ENCODE data around the gene MOCOS. TPM values are rescaled to one million over a fixed set of nuclear protein-coding genes. Genes with fewer than 3 reads are reported as not detected.

The MOCOS gene, protein sequence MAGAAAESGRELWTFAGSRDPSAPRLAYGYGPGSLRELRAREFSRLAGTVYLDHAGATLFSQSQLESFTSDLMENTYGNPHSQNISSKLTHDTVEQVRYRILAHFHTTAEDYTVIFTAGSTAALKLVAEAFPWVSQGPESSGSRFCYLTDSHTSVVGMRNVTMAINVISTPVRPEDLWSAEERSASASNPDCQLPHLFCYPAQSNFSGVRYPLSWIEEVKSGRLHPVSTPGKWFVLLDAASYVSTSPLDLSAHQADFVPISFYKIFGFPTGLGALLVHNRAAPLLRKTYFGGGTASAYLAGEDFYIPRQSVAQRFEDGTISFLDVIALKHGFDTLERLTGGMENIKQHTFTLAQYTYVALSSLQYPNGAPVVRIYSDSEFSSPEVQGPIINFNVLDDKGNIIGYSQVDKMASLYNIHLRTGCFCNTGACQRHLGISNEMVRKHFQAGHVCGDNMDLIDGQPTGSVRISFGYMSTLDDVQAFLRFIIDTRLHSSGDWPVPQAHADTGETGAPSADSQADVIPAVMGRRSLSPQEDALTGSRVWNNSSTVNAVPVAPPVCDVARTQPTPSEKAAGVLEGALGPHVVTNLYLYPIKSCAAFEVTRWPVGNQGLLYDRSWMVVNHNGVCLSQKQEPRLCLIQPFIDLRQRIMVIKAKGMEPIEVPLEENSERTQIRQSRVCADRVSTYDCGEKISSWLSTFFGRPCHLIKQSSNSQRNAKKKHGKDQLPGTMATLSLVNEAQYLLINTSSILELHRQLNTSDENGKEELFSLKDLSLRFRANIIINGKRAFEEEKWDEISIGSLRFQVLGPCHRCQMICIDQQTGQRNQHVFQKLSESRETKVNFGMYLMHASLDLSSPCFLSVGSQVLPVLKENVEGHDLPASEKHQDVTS
- total RNA-seq (2022) (4.1 and 5.5 TPM in 2 replicates), Bru-seq, nascent RNA (percentile 55 among the genes with signal in this experiment), BruChase-seq, experiment 1, labeled RNA remaining after a 2-hour chase (percentile 58 among the genes with signal in this experiment), BruChase-seq, experiment 2, labeled RNA remaining after a 6-hour chase (percentile 57 among the genes with signal in this experiment)
- long read RNA-seq, full-length matches to known transcripts: 6 of 10 reads
- long read RNA-seq, partial matches to known transcripts: 0 of 10 reads
- long read RNA-seq, other reads (novel, unspliced or antisense): 4 of 10 reads

DNA sequence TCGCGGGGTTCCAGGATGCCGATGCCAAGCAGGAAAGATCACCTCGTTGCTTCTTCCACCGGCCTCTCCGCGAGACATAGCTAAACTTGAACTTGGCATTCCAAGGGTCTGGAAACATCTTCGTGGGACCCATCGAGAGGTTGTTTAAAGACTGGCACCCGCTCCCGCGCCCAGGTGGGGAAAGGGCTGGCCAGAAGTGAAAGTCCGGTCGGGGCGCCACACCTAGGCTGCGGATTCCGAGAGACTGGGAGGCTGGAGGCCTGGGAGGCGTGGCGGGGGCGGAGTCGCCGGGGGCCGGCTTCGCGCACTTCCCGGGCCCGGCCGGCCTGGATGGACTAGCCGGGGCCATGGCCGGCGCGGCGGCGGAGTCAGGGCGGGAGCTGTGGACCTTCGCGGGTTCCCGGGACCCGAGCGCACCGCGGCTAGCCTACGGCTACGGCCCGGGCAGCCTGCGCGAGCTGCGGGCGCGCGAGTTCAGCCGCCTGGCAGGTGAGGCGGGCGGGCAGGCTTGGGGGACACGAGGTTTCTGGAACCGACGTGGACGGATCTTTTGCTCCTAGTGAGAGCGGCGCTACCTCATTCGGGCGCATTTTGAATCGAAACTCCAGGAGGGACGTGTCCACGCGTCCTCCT, at the start of gene MOCOS:
TSS of gene MOCOS (plus strand) at position 305 of the 633 bp plus-strand sequence. CDS start at position 348, 43 bp downstream.
- H3K4me1 Mint-ChIP-seq (ENCODE audit: low read depth, unreplicated experiment): peaks cover 10% of the 10 kb centered on the region

DNA sequence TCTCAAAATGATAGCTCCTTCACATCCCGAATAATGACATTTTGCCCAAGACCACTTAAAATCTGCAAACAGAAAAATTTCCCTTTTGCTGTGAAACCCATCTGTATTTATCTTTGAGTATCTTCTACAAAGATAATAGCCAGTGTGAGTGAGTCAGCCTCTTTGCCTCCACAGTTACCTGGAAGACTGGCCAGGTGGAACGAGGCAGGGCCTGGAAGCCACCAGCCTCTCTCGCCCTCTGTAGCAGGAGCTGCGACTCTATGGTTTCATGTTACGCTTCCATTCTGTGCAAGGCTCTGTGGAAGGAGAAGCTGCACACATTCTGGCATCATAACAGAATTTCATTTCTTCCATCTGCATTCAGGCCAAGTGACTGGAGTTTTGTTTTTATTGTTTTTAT, 48.1 kb upstream of the MOCOS start:
- peaks cover 16% of the 10 kb centered on the region for H3K36me3 Mint-ChIP-seq (ENCODE audit: insufficient read depth, unreplicated experiment)
- POLR2A ChIA-PET: no interaction called here
- H3K4me1 Mint-ChIP-seq (ENCODE audit: low read depth, unreplicated experiment): peaks cover 6% of the 10 kb centered on the region
- Histone ChIP-seq H3K4me3 (ENCODE audit: low read depth, low read length) (no peak overlapping the region), H3K9me3 (no peaks in the 10 kb centered on the region), H3K4me1 (no peaks in the 10 kb centered on the region), H3K36me3 (ENCODE audit: control insufficient read depth, insufficient read depth, low read length) (no peaks in the 10 kb centered on the region), H3K27me3 (replicated peaks; ENCODE audit: control insufficient read depth, insufficient read depth, low read length) (no peaks in the 10 kb centered on the region)
- intact Hi-C loops (cut with micrococcal nuclease; ENCODE audit: unreplicated experiment): no loop called here
- CTCF ChIA-PET: no interaction called here
- BruUV-seq (replicated peaks): no TSS peak
- TF ChIP-seq, protein P1, sequence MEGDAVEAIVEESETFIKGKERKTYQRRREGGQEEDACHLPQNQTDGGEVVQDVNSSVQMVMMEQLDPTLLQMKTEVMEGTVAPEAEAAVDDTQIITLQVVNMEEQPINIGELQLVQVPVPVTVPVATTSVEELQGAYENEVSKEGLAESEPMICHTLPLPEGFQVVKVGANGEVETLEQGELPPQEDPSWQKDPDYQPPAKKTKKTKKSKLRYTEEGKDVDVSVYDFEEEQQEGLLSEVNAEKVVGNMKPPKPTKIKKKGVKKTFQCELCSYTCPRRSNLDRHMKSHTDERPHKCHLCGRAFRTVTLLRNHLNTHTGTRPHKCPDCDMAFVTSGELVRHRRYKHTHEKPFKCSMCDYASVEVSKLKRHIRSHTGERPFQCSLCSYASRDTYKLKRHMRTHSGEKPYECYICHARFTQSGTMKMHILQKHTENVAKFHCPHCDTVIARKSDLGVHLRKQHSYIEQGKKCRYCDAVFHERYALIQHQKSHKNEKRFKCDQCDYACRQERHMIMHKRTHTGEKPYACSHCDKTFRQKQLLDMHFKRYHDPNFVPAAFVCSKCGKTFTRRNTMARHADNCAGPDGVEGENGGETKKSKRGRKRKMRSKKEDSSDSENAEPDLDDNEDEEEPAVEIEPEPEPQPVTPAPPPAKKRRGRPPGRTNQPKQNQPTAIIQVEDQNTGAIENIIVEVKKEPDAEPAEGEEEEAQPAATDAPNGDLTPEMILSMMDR (IDR thresholded peaks at IDR 0.05; ENCODE audit: insufficient read depth in 1 of 2, low read depth in 1 of 2, low read length in 1 of 2, severe bottlenecking in 1 of 2, unreplicated experiment in 1 of 2): no peak
- no peaks in the 10 kb centered on the region for H3K27me3 Mint-ChIP-seq (ENCODE audit: insufficient read depth, unreplicated experiment)
- H3K9me3 Mint-ChIP-seq (ENCODE audit: unreplicated experiment): no peaks in the 10 kb centered on the region
- no peak overlapping the region for H3K27ac Mint-ChIP-seq (ENCODE audit: unreplicated experiment)
- no peak for DNase-seq
- H3K4me3 Mint-ChIP-seq (ENCODE audit: unreplicated experiment): no peak overlapping the region

More for the DNA sequence above, at the start of gene MOCOS:
- Histone ChIP-seq H3K9me3 (no peaks in the 10 kb centered on the region), H3K4me1 (0 out of 2 replicates have a peak, but pooled peaks cover 5% of the 10 kb centered on the region), H3K4me3 (ENCODE audit: low read depth, low read length) (peak within 1 kb of the TSS; percentile 69), H3K27me3 (replicated peaks; ENCODE audit: control insufficient read depth, insufficient read depth, low read length) (no peaks in the 10 kb centered on the region), H3K36me3 (ENCODE audit: control insufficient read depth, insufficient read depth, low read length) (no peaks in the 10 kb centered on the region)
- H3K27ac Mint-ChIP-seq (ENCODE audit: unreplicated experiment): peak within 1 kb of the TSS; percentile 45
- no peaks in the 10 kb centered on the region for H3K9me3 Mint-ChIP-seq (ENCODE audit: unreplicated experiment)
- TF ChIP-seq, protein P1 (IDR thresholded peaks at IDR 0.05; ENCODE audit: insufficient read depth in 1 of 2, low read depth in 1 of 2, low read length in 1 of 2, severe bottlenecking in 1 of 2, unreplicated experiment in 1 of 2): no peak
- peak; percentile 78 to 85 for DNase-seq
- no peaks in the 10 kb centered on the region for H3K36me3 Mint-ChIP-seq (ENCODE audit: insufficient read depth, unreplicated experiment)
- H3K4me3 Mint-ChIP-seq (ENCODE audit: unreplicated experiment): peak within 1 kb of the TSS; percentile 65
- CTCF ChIA-PET: no interaction called here
- intact Hi-C loops (cut with micrococcal nuclease; ENCODE audit: unreplicated experiment): loop anchor here (5.0 kb wide), 2 partner anchors 60 to 95 kb away; partner anchors contain the start of genes ELP2 and SLC39A6
- H3K27me3 Mint-ChIP-seq (ENCODE audit: insufficient read depth, unreplicated experiment): no peaks in the 10 kb centered on the region
- BruUV-seq (replicated peaks): no TSS peak
- POLR2A ChIA-PET: no interaction called here
